Trophoblast cell (in vitro differentiated cells and primary cell): ENCODE measurements around the gene PMEPA1.
A peak's percentile ranks its signal among the peaks of the same experiment; 100 is the strongest.

ENCODE experiments used
- DNase-seq, 2 donors: peaks; one replicate each; pipeline ENCODE4 v3.0.0-alpha.2; 2016
- H2AFZ ChIP-seq: 2 replicates; pipeline ENCODE4 v1.6.1; 2013; ENCODE audit warnings: low read length, moderate library complexity, mild to moderate bottlenecking; ENCODE audit not compliant: insufficient read depth, poor library complexity
- H2AK5ac ChIP-seq: 2 replicates; pipeline ENCODE4 v1.6.1; 2013; ENCODE audit warnings: mild to moderate bottlenecking, low read length
- H2BK120ac ChIP-seq: 2 replicates; pipeline ENCODE4 v1.6.1; 2013; ENCODE audit warnings: low read length, mild to moderate bottlenecking, moderate library complexity; ENCODE audit not compliant: insufficient read depth, poor library complexity
- H2BK12ac ChIP-seq: 2 replicates; pipeline ENCODE4 v1.6.1; 2013; ENCODE audit warnings: mild to moderate bottlenecking, low read length, moderate library complexity
- H2BK5ac ChIP-seq: 2 replicates; pipeline ENCODE4 v1.6.1; 2013; ENCODE audit warnings: low read length, low read depth, moderate library complexity, mild to moderate bottlenecking; ENCODE audit not compliant: poor library complexity
- H3K14ac ChIP-seq: 2 replicates; pipeline ENCODE4 v1.6.1; 2013; ENCODE audit warnings: mild to moderate bottlenecking, low read length
- H3K18ac ChIP-seq: 2 replicates; pipeline ENCODE4 v1.6.1; 2013; ENCODE audit warnings: mild to moderate bottlenecking, low read length
- H3K23ac ChIP-seq: 2 replicates; pipeline ENCODE4 v1.6.1; 2013; ENCODE audit warnings: low read length
- H3K27ac ChIP-seq: 2 replicates; pipeline ENCODE4 v1.5.1; 2013; ENCODE audit warnings: low read depth, mild to moderate bottlenecking, inconsistent platforms, low read length, moderate library complexity
- H3K27me3 ChIP-seq: 2 replicates; pipeline ENCODE4 v1.6.1; 2013; ENCODE audit warnings: inconsistent platforms, mild to moderate bottlenecking, low read length, moderate library complexity; ENCODE audit not compliant: insufficient read depth
- H3K36me3 ChIP-seq, 2 experiments: 1 replicate in 1 of 2; 2 replicates in 1 of 2; pipeline ENCODE4 v1.6.1; 2013; ENCODE audit warnings: low read length in 2 of 2, mild to moderate bottlenecking in 2 of 2, moderate library complexity in 1 of 2; ENCODE audit not compliant: insufficient read depth in 2 of 2, control insufficient read depth in 1 of 2
- H3K4ac ChIP-seq: 2 replicates; pipeline ENCODE4 v1.6.1; 2013; ENCODE audit warnings: low read depth, mild to moderate bottlenecking, low read length, moderate library complexity
- H3K4me1 ChIP-seq, 2 experiments: 1 replicate in 1 of 2; 2 replicates in 1 of 2; pipeline ENCODE4 v1.6.1; 2013; ENCODE audit warnings: low read length in 2 of 2, mild to moderate bottlenecking in 2 of 2, moderate library complexity in 1 of 2; ENCODE audit not compliant: insufficient read depth in 2 of 2, control insufficient read depth in 1 of 2
- H3K4me2 ChIP-seq: 2 replicates; pipeline ENCODE4 v1.6.1; 2013; ENCODE audit warnings: inconsistent platforms, mild to moderate bottlenecking, low read length, moderate library complexity
- H3K4me3 ChIP-seq: 2 replicates; pipeline ENCODE4 v1.5.1; 2013; ENCODE audit warnings: mild to moderate bottlenecking, low read depth, low read length, inconsistent platforms
- H3K79me1 ChIP-seq: one replicate; pipeline ENCODE4 v1.6.1; 2013; ENCODE audit warnings: low read length
- H3K79me2 ChIP-seq: 2 replicates; pipeline ENCODE4 v1.6.1; 2013; ENCODE audit warnings: low read length, mild to moderate bottlenecking; ENCODE audit not compliant: control insufficient read depth, insufficient read depth, poor library complexity
- H3K9ac ChIP-seq: 2 replicates; pipeline ENCODE4 v1.6.1; 2013; ENCODE audit warnings: mild to moderate bottlenecking, low read length
- H3K9me3 ChIP-seq: 2 replicates; pipeline ENCODE4 v1.6.1; 2013; ENCODE audit warnings: low read depth, mild to moderate bottlenecking, control low read depth, inconsistent platforms, low read length; ENCODE audit not compliant: insufficient read depth
- H4K12ac ChIP-seq: 2 replicates; pipeline ENCODE4 v1.6.1; 2013; ENCODE audit warnings: low read depth, mild to moderate bottlenecking, low read length, moderate library complexity
- H4K8ac ChIP-seq: 2 replicates; pipeline ENCODE4 v1.6.1; 2013; ENCODE audit warnings: low read depth, mild to moderate bottlenecking, low read length, moderate library complexity
- H4K91ac ChIP-seq: one replicate; pipeline ENCODE4 v1.6.1; 2013; ENCODE audit warnings: low read depth, mild to moderate bottlenecking, low read length, moderate library complexity
- WGBS: extraction: QIAGEN DNeasy Blood & Tissue Kit; methylation state at CpG from one replicate; pipeline ENCODE4 v1.1.7; 2013; ENCODE audit warnings: missing lambda C conversion rate; ENCODE audit not compliant: insufficient read length, insufficient coverage; ENCODE audit errors: extremely low coverage; 5-methylcytosine and 5-hydroxymethylcytosine counted together

PMEPA1 gene

DNA sequence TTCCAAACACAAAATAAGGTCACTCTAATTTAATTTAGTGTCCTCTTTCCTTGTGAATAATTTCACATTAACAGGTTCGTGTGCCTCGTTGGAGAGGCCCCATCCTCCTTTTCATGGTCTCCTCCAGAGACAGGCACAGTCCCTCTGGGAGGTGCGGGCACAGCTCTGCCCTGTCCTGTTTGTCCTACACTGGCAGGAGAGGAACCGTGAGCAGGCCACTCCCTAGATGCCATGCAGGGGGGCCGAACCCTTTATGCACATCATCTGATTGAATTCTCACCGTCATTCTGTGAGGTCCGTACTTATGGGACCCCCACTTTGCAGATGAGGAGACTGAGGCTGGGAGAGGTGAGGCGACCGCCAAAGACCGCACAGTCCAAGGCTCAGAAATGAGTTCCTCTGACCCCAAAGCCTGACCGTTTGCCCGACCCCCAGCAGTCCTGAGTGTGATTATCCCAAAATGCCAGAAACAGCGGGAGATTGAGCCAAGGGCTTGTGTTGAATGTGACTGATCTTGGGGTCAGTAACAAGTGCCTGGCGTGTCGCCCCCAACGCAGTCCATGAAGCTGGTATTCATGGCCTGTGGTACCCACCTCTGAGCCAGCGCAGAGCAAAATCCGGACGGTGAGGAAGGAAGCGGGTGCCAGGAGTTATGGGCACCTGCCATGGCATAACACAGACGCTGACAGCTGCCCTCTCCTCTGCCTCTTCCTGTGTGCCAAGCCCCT lies 43.5 kb downstream of the PMEPA1 start:
- no CpG with 5 or more reads among the region's 21 CpGs for WGBS
- no peak overlapping the region for H3K4me2 ChIP-seq
- no peak overlapping the region for H3K4ac ChIP-seq

DNA sequence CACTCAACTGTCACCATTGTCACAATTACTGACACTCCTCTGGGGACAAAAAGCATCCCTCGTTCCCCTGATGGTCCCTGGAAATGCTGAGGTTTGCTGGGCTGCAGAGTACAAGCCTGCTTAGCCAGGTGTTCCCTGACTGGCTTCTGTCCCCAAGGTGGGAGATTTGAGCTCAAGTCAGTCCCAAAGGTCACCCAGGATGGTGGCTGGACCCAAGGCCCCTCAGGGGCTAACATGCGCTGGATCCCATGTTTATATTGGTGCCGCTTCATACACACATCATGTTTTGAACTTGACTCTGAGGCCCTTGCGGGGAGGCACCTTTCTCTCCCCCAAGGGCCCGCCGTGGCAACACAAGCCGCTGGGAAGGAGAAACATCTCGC lies 44.2 kb downstream of the PMEPA1 start:
- DNase-seq = no peak
- Histone ChIP-seq H2BK5ac (no peak overlapping the region), H3K27ac (no peak overlapping the region), H3K9me3 (no peaks in the 10 kb centered on the region), H2AK5ac (no peak overlapping the region), H3K18ac (no peak overlapping the region), H3K4me1 (peaks cover 3 to 4% of the 10 kb centered on the region in 2 experiments), H3K27me3 (no peaks in the 10 kb centered on the region), H2BK120ac (no peak overlapping the region), H3K36me3 (peaks cover 28 to 29% of the 10 kb centered on the region in 2 experiments), H3K23ac (no peak overlapping the region), H4K12ac (no peak overlapping the region), H3K9ac (no peak overlapping the region), H3K79me2 (peaks cover 10% of the 10 kb centered on the region), H2AFZ (no peak overlapping the region), H4K91ac (no peak overlapping the region), H3K4ac (no peak overlapping the region), H4K8ac (no peak overlapping the region), H3K79me1 (no peaks in the 10 kb centered on the region), H3K4me3 (no peak overlapping the region), H2BK12ac (no peak overlapping the region), H3K4me2 (no peak overlapping the region), H3K14ac (no peak overlapping the region)
- WGBS = no CpG with 5 or more reads among the region's 8 CpGs

More for the DNA sequence above, 43.5 kb downstream of the PMEPA1 start:
- Histone ChIP-seq H3K9ac (no peak overlapping the region), H2AFZ (no peak overlapping the region), H3K18ac (peak overlapping the region; percentile 21), H3K23ac (no peak overlapping the region), H3K79me2 (peaks cover 8% of the 10 kb centered on the region), H2BK120ac (no peak overlapping the region), H3K4me3 (no peak overlapping the region), H3K27me3 (no peaks in the 10 kb centered on the region), H3K14ac (no peak overlapping the region), H4K91ac (no peak overlapping the region), H3K27ac (no peak overlapping the region), H2AK5ac (no peak overlapping the region), H2BK12ac (no peak overlapping the region), H3K36me3 (peaks cover 28 to 29% of the 10 kb centered on the region in 2 experiments), H3K9me3 (no peaks in the 10 kb centered on the region), H4K8ac (no peak overlapping the region), H4K12ac (no peak overlapping the region), H3K79me1 (no peaks in the 10 kb centered on the region), H2BK5ac (no peak overlapping the region), H3K4me1 (peaks cover 3 to 4% of the 10 kb centered on the region in 2 experiments)
- DNase-seq = no peak

DNA sequence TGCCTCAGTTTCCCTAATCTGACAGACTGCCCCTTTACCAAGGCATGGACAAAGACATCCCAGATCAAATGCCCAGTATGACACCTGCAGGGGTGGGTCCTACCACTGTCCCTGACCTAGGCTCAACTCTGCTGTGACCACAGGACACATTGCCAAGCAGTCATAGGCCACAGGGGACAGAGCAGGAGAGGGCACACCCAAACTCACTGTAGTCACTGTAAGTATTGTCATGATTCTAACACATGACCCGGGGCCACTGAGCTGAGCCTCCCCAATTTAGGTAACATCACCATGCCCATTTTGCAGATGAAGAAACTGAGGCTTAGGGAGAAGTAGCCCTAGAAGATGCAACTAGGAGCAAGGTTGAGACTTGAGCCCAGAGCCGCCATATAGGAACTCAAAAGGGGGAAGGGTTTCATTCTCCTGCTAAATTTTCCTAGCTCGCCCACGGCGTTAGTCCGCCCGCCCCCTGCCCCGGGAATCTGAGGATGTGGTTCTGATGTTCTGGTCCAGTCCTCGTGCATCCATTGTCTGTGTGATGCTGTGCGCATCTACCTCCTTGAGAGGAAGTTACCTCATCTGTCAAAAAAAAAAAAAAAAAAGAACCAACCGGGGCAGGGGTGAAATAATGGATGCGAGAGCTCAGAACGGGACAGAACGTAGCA lies 44.8 kb downstream of the PMEPA1 start:
- no peak overlapping the region for H2BK5ac ChIP-seq
- no peak overlapping the region for H3K4me3 ChIP-seq
- no peaks in the 10 kb centered on the region for H3K79me1 ChIP-seq
- no peak overlapping the region for H4K8ac ChIP-seq
- H3K4me2 ChIP-seq = no peak overlapping the region
- no CpG with 5 or more reads among the region's 14 CpGs for WGBS
- no peak overlapping the region for H3K18ac ChIP-seq
- peaks cover 25% of the 10 kb centered on the region in 2 experiments for H3K36me3 ChIP-seq
- DNase-seq = no peak
- no peaks in the 10 kb centered on the region for H3K27me3 ChIP-seq
- H3K14ac ChIP-seq = no peak overlapping the region
- H2BK120ac ChIP-seq = no peak overlapping the region
- H2AK5ac ChIP-seq = no peak overlapping the region
- peaks cover 3 to 4% of the 10 kb centered on the region in 2 experiments for H3K4me1 ChIP-seq
- no peak overlapping the region for H3K9ac ChIP-seq
- H4K91ac ChIP-seq = no peak overlapping the region
- no peak overlapping the region for H4K12ac ChIP-seq
- no peak overlapping the region for H2BK12ac ChIP-seq
- no peak overlapping the region for H2AFZ ChIP-seq
- peak overlapping the region; percentile 19 for H3K4ac ChIP-seq
- H3K27ac ChIP-seq = no peak overlapping the region
- H3K9me3 ChIP-seq = no peaks in the 10 kb centered on the region
- H3K79me2 ChIP-seq = peaks cover 7% of the 10 kb centered on the region
- H3K23ac ChIP-seq = no peak overlapping the region

DNA sequence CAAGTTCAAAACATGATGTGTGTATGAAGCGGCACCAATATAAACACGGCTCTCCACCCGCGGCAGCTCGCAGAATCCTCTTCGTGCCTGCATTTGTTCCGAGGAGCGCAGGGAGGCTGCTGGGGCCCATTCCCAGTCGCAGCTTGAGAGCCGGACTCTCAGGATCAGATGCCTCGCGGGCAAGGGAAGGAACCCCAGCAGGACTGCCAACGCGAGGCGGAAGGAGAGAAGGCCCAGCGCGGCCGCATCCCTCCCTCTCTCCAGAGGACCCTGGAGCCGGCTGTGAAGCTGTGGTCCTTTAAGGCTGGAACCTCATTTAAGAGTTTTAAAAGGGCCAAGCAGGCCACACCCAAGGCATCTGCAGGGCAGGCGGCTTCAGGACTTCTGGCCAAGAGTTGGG lies 45.3 kb downstream of the PMEPA1 start:
- no peak overlapping the region for H3K4me3 ChIP-seq
- H2BK5ac ChIP-seq = no peak overlapping the region
- no peak overlapping the region for H3K4me2 ChIP-seq
- no peak overlapping the region for H2BK120ac ChIP-seq
- no peak overlapping the region for H3K27ac ChIP-seq
- H3K79me2 ChIP-seq = peaks cover 7% of the 10 kb centered on the region
- H3K79me1 ChIP-seq = no peaks in the 10 kb centered on the region
- no peak overlapping the region for H4K8ac ChIP-seq
- no peak overlapping the region for H4K12ac ChIP-seq
- WGBS = no CpG with 5 or more reads among the region's 20 CpGs
- no peak overlapping the region for H3K23ac ChIP-seq
- H3K4me1 ChIP-seq = peaks cover 3 to 4% of the 10 kb centered on the region in 2 experiments
- no peak overlapping the region for H4K91ac ChIP-seq
- H3K14ac ChIP-seq = no peak overlapping the region
- DNase-seq = no peak
- no peak overlapping the region for H2AFZ ChIP-seq
- no peak overlapping the region for H2BK12ac ChIP-seq
- H3K18ac ChIP-seq = no peak overlapping the region
- H3K9me3 ChIP-seq = no peaks in the 10 kb centered on the region
- no peak overlapping the region for H2AK5ac ChIP-seq
- peaks cover 28 to 31% of the 10 kb centered on the region in 2 experiments for H3K36me3 ChIP-seq
- H3K4ac ChIP-seq = peak overlapping the region; percentile 19
- H3K27me3 ChIP-seq = no peaks in the 10 kb centered on the region
- no peak overlapping the region for H3K9ac ChIP-seq
